ENCODE measurements around the gene CSF2RB.

CSF2RB gene

DNA sequence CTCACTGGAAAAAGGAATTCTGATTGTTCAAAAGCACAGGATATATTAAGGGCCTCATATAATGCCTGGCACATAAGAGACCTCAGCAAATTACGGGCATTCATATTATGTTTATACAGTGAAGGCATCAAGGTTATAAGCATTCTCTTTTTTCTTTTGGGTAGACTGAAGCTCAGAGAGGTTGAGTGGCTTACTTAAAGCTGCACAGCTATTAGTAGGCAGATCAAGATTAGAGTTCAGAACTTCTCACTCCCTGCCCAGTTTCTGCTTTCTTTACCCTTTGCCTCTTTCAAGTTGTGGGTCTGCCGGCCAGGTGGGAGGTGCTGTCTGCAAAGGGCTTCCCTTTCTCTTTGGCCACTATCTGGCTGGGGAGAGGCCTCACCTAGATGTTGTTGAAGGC is 18.0 kb downstream of the CSF2RB start:
- H3K4me2 ChIP-seq (ENCODE audit: low read depth, low read length, poor library complexity, severe bottlenecking) = no peak overlapping the region
- H2AFZ ChIP-seq (ENCODE audit: low read length) = no peak overlapping the region
- H3F3A ChIP-seq (ENCODE audit: low read depth) = no peaks in the 10 kb centered on the region
- no peak overlapping the region for H3K9ac ChIP-seq (ENCODE audit: low read depth, low read length, poor library complexity, severe bottlenecking)
- H3K79me2 ChIP-seq (ENCODE audit: insufficient read depth, low read length) = no peaks in the 10 kb centered on the region
- H3K9me3 ChIP-seq (ENCODE audit: insufficient read depth, low read depth, low read length) = no peaks in the 10 kb centered on the region
- no peaks in the 10 kb centered on the region for H3K27me3 ChIP-seq (ENCODE audit: insufficient read depth, low read length, poor library complexity, severe bottlenecking)
- TF ChIP-seq, protein P1, sequence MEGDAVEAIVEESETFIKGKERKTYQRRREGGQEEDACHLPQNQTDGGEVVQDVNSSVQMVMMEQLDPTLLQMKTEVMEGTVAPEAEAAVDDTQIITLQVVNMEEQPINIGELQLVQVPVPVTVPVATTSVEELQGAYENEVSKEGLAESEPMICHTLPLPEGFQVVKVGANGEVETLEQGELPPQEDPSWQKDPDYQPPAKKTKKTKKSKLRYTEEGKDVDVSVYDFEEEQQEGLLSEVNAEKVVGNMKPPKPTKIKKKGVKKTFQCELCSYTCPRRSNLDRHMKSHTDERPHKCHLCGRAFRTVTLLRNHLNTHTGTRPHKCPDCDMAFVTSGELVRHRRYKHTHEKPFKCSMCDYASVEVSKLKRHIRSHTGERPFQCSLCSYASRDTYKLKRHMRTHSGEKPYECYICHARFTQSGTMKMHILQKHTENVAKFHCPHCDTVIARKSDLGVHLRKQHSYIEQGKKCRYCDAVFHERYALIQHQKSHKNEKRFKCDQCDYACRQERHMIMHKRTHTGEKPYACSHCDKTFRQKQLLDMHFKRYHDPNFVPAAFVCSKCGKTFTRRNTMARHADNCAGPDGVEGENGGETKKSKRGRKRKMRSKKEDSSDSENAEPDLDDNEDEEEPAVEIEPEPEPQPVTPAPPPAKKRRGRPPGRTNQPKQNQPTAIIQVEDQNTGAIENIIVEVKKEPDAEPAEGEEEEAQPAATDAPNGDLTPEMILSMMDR (conservative IDR thresholded peaks at IDR 0.05; ENCODE audit: low read length) = no peak
- TF ChIP-seq EZH2phosphoT487 (IDR thresholded peaks at IDR 0.05; ENCODE audit: borderline replicate concordance) = no peak
- H3K9me2 ChIP-seq (replicated peaks; ENCODE audit: low read depth, low read length) = no peaks in the 10 kb centered on the region
- no peaks in the 10 kb centered on the region for H3K4me1 ChIP-seq (ENCODE audit: insufficient read depth, low read length, poor library complexity, severe bottlenecking)
- no peaks in the 10 kb centered on the region for H3K36me3 ChIP-seq (ENCODE audit: insufficient read depth, low read length)
- no peaks in the 10 kb centered on the region for H4K20me1 ChIP-seq (ENCODE audit: insufficient read depth, low read length, poor library complexity, severe bottlenecking)
- no peak overlapping the region for H3K4me3 ChIP-seq (ENCODE audit: low read length, poor library complexity, severe bottlenecking)

DNA sequence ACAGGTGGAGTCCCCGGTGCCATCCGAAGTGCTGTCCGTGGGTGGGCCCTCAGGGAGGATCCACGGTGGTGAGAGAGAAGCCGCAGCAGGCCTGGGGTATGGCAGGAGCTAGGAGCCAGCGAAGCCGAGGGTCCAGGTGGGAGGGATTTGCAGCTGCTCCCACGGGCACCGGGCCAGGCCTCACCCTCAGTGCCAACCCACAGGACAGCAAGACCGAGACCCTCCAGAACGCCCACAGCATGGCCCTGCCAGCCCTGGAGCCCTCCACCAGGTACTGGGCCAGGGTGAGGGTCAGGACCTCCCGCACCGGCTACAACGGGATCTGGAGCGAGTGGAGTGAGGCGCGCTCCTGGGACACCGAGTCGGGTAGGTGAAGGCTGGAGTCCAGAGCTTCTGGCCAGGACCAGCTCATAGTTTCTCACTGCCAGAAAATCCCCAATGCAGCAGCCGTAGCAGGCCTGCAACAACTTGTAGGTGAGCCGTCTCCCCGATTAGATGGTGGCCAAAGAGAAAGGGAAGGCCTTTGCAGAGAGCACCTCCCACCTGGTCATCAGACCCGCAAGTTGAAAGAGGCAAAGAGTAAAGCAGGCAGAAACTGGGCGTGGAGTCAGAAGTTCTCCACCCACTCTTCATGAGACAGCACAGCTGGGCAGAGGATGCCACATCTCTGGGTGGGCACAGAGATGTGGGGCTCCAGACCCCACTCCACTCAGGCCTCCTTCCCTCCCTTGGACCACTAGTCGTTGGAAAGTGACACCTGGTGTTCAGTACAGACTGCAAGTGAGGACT is 20.4 kb downstream of the CSF2RB start:
- TF ChIP-seq, protein P1 (conservative IDR thresholded peaks at IDR 0.05; ENCODE audit: low read length) = no peak
- no peak for TF ChIP-seq EZH2phosphoT487 (IDR thresholded peaks at IDR 0.05; ENCODE audit: borderline replicate concordance)
- Histone ChIP-seq H4K20me1 (ENCODE audit: insufficient read depth, low read length, poor library complexity, severe bottlenecking) (no peaks in the 10 kb centered on the region), H3K9ac (ENCODE audit: low read depth, low read length, poor library complexity, severe bottlenecking) (no peak overlapping the region), H3F3A (ENCODE audit: low read depth) (no peaks in the 10 kb centered on the region), H3K27me3 (ENCODE audit: insufficient read depth, low read length, poor library complexity, severe bottlenecking) (no peaks in the 10 kb centered on the region), H3K36me3 (ENCODE audit: insufficient read depth, low read length) (no peaks in the 10 kb centered on the region), H3K79me2 (ENCODE audit: insufficient read depth, low read length) (no peaks in the 10 kb centered on the region), H3K4me3 (ENCODE audit: low read length, poor library complexity, severe bottlenecking) (no peak overlapping the region), H2AFZ (ENCODE audit: low read length) (no peak overlapping the region), H3K4me2 (ENCODE audit: low read depth, low read length, poor library complexity, severe bottlenecking) (no peak overlapping the region), H3K9me2 (replicated peaks; ENCODE audit: low read depth, low read length) (no peaks in the 10 kb centered on the region), H3K9me3 (ENCODE audit: insufficient read depth, low read depth, low read length) (no peaks in the 10 kb centered on the region), H3K4me1 (ENCODE audit: insufficient read depth, low read length, poor library complexity, severe bottlenecking) (no peaks in the 10 kb centered on the region)

DNA sequence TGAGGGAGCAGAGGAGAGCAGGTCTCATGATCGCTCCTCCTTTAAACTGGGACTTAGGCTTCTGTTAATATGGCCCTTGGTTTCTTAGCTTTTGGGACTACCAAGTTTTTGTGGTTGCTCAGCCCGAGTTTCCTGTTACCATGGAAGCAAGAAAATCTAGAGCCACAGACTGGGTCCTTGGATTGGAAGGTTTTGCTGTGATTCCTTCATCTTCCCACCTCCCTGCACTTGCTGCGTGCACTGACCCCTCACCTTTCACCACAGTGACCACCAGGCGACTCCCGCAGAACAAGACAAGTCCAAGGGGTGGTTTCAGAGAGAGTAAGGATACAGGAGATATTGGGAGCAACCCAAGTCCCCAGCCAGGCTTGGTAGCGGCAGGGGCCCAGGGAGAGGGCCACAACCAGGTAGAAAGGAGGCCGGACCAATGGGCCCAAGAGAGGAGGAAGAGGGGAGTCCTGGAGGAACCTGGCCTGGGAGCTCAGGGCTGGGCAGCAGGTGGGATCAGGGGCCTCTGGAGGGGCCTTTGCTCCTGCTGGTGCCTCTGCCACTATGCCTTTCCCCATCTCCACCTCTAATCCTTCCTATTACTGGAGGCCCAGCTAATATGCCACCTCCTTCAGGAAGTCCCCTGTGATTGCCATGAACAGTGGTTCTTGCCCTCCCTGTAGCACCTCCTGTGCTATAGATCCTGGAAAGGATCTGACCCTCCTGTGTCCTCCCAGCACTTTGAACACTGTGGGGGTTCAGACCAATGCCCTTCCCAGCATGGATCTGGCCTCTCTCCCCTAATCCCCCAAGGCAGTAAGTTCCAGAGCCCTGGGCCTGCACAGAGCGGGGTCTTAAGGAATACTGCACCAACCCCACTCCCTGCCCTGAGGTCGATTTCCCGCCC is 21.2 kb downstream of the CSF2RB start:
- Histone ChIP-seq H3K9me3 (ENCODE audit: insufficient read depth, low read depth, low read length) (no peaks in the 10 kb centered on the region), H3K4me1 (ENCODE audit: insufficient read depth, low read length, poor library complexity, severe bottlenecking) (no peaks in the 10 kb centered on the region), H4K20me1 (ENCODE audit: insufficient read depth, low read length, poor library complexity, severe bottlenecking) (no peaks in the 10 kb centered on the region), H3K36me3 (ENCODE audit: insufficient read depth, low read length) (no peaks in the 10 kb centered on the region), H3K9ac (ENCODE audit: low read depth, low read length, poor library complexity, severe bottlenecking) (no peak overlapping the region), H3K4me2 (ENCODE audit: low read depth, low read length, poor library complexity, severe bottlenecking) (no peak overlapping the region), H3K4me3 (ENCODE audit: low read length, poor library complexity, severe bottlenecking) (no peak overlapping the region), H3K79me2 (ENCODE audit: insufficient read depth, low read length) (no peaks in the 10 kb centered on the region), H3K9me2 (replicated peaks; ENCODE audit: low read depth, low read length) (no peaks in the 10 kb centered on the region), H3K27me3 (ENCODE audit: insufficient read depth, low read length, poor library complexity, severe bottlenecking) (no peaks in the 10 kb centered on the region), H2AFZ (ENCODE audit: low read length) (no peak overlapping the region), H3F3A (ENCODE audit: low read depth) (no peaks in the 10 kb centered on the region)
- no peak for TF ChIP-seq EZH2phosphoT487 (IDR thresholded peaks at IDR 0.05; ENCODE audit: borderline replicate concordance)
- TF ChIP-seq, protein P1 (conservative IDR thresholded peaks at IDR 0.05; ENCODE audit: low read length) = no peak

Data from Loucy (cell line).